GM18909 (cell line): Measurements from ENCODE around the gene NTRK1.
"Not testable (repeated sequence)": the region's sequence is repeated elsewhere in the genome, so short reads cannot be mapped to it uniquely, and the experiment has no call there.

ENCODE experiments used
- ATAC-seq: cut with Tn5 transposase; IDR thresholded peaks from one replicate; pipeline ENCODE4 v1.9.1; 2021; ENCODE audit warnings: mild to moderate bottlenecking; ENCODE audit not compliant: unreplicated experiment, poor library complexity

The NTRK1 gene

GRCh38 chr1:156909671-156910070, 49.0 kb downstream of the NTRK1 start:
- no peak for ATAC-seq

GRCh38 chr1:156910309-156910782, 49.7 kb downstream of the NTRK1 start:
- no peak for ATAC-seq

- no peak for ATAC-seq
Measured at GRCh38 chr1:156911577-156912298, 51.1 kb downstream of the NTRK1 start.

GRCh38 chr1:156912310-156912709, 51.6 kb downstream of the NTRK1 start:
- no peak for ATAC-seq

GRCh38 chr1:156912861-156913808, 52.5 kb downstream of the NTRK1 start:
- ATAC-seq, result no peak

GRCh38 chr1:156913809-156914387, 53.2 kb downstream of the NTRK1 start:
- no peak for ATAC-seq

- no peak for ATAC-seq
Measured at GRCh38 chr1:156914440-156914856, 53.8 kb downstream of the NTRK1 start.

GRCh38 chr1:156920233-156921052, 59.8 kb downstream of the NTRK1 start, which contains the start of gene LRRC71:
Gene LRRC71, plus strand, starts transcription at chr1:156920632. Its CDS starts 172 bp downstream, at chr1:156920804.
- ATAC-seq, result no peak

- no peak for ATAC-seq
Measured at GRCh38 chr1:156921053-156921529, 60.4 kb downstream of the NTRK1 start.

- no peak for ATAC-seq
Measured at GRCh38 chr1:156922986-156923669, 62.5 kb downstream of the NTRK1 start.

- ATAC-seq, result no peak
Measured at GRCh38 chr1:156923670-156924477, 63.2 kb downstream of the NTRK1 start.

GRCh38 chr1:156924478-156925153, 64.0 kb downstream of the NTRK1 start:
- no peak for ATAC-seq

GRCh38 chr1:156925154-156926010, 64.7 kb downstream of the NTRK1 start:
- no peak for ATAC-seq

- no peak for ATAC-seq
Measured at GRCh38 chr1:156926175-156926574, 65.5 kb downstream of the NTRK1 start.

GRCh38 chr1:156926695-156927094, 66.0 kb downstream of the NTRK1 start:
- not testable (repeated sequence) for ATAC-seq

- ATAC-seq, result no peak
Measured at GRCh38 chr1:156927215-156928042, 66.8 kb downstream of the NTRK1 start.
